OCI-M1 (cell line): ENCODE results near the gene TMEM191C.
"Not testable (repeated sequence)": the region's sequence is repeated elsewhere in the genome, so short reads cannot be mapped to it uniquely, and the experiment has no call there.

Experiments used
- DNase-seq: peaks from one replicate; lab custom pipeline; 2025; lab: John Stamatoyannopoulos, UW

The TMEM191C gene

GRCh38 chr22:21446128-21446826 is 20.9 kb upstream of the TMEM191C start:
- DNase-seq = no peak

- DNase-seq = no peak
Measured at GRCh38 chr22:21446827-21447690, 20.1 kb upstream of the TMEM191C start.

- no peak for DNase-seq
Measured at GRCh38 chr22:21447694-21448402, 19.3 kb upstream of the TMEM191C start.

GRCh38 chr22:21448627-21449416 is 18.4 kb upstream of the TMEM191C start:
- no peak for DNase-seq

GRCh38 chr22:21449531-21450319 is 17.5 kb upstream of the TMEM191C start:
- no peak for DNase-seq

GRCh38 chr22:21450320-21450831 is 16.8 kb upstream of the TMEM191C start:
- no peak for DNase-seq

- DNase-seq = no peak
Measured at GRCh38 chr22:21450858-21451353, 16.3 kb upstream of the TMEM191C start.

- DNase-seq = no peak
Measured at GRCh38 chr22:21451545-21452520, 15.4 kb upstream of the TMEM191C start.

GRCh38 chr22:21452666-21453065 is 14.5 kb upstream of the TMEM191C start:
- DNase-seq = not testable (repeated sequence)

GRCh38 chr22:21454998-21455333 is 12.2 kb upstream of the TMEM191C start:
- not testable (repeated sequence) for DNase-seq

- no peak for DNase-seq
Measured at GRCh38 chr22:21455334-21456089, 11.7 kb upstream of the TMEM191C start.

GRCh38 chr22:21457023-21457787 is 10.0 kb upstream of the TMEM191C start:
- DNase-seq = no peak

GRCh38 chr22:21462672-21463071 is 4.5 kb upstream of the TMEM191C start:
- not testable (repeated sequence) for DNase-seq

GRCh38 chr22:21468194-21469096 is 1.3 kb downstream of the TMEM191C start:
- not testable (repeated sequence) for DNase-seq

GRCh38 chr22:21469097-21469994 is 2.2 kb downstream of the TMEM191C start:
- not testable (repeated sequence) for DNase-seq

GRCh38 chr22:21472984-21473383 is 5.8 kb downstream of the TMEM191C start:
- DNase-seq = not testable (repeated sequence)
